H1 (cell line): ENCODE data around the gene TOMM34. TPM values are rescaled to one million over a fixed set of nuclear protein-coding genes. Genes with fewer than 3 reads are reported as not detected.

Experiments used
- CTCF ChIA-PET: fragments of 300-600 bp; sonication (Branson Sonifier 250); formaldehyde crosslinking; loops from one replicate; lab custom pipeline; 2021; ENCODE audit not compliant: partially characterized antibody; lab: Charles Lee
- POLR2A ChIA-PET: fragments of 300-600 bp; sonication (Branson Sonifier 250); formaldehyde crosslinking; loops from one replicate; lab custom pipeline; 2021; ENCODE audit warnings: inconsistent platforms; ENCODE audit not compliant: partially characterized antibody; lab: Charles Lee
- DNase-seq, 2 experiments: peaks; one replicate each; pipeline versions ENCODE4 v3.0.0 to v3.0.0-alpha.2; 2010 to 2022; ENCODE audit warnings: low spot score in 2 of 2, low read depth in 1 of 2, mixed read lengths in 1 of 2
- FAIRE-seq: peaks from 2 replicates; lab custom pipeline; 2011; peaks lifted over from hg19 to GRCh38; lab: Jason Lieb, UNC
- H2AFZ ChIP-seq: 2 replicates; pipeline ENCODE4 v1.8.1; 2012; ENCODE audit warnings: low read length, inconsistent platforms
- H2AK5ac ChIP-seq: 2 replicates; pipeline ENCODE4 v1.6.1; 2013; ENCODE audit warnings: low read depth, low read length
- H2BK120ac ChIP-seq: replicated peaks from 2 replicates; pipeline ENCODE3; 2013; ENCODE audit warnings: low read depth, low read length, inconsistent platforms
- H2BK12ac ChIP-seq: 2 replicates; pipeline ENCODE4 v1.6.1; 2013; ENCODE audit warnings: low read depth, low read length
- H2BK15ac ChIP-seq: 2 replicates; pipeline ENCODE4 v1.6.1; 2013; ENCODE audit warnings: low read length
- H2BK20ac ChIP-seq: 2 replicates; pipeline ENCODE4 v1.6.1; 2013; ENCODE audit warnings: low read length
- H2BK5ac ChIP-seq: 2 replicates; pipeline ENCODE4 v1.6.1; 2013; ENCODE audit warnings: low read depth, low read length
- H3K14ac ChIP-seq: 2 replicates; pipeline ENCODE4 v1.6.1; 2013; ENCODE audit warnings: inconsistent platforms; ENCODE audit not compliant: insufficient read length
- H3K18ac ChIP-seq: 2 replicates; pipeline ENCODE4 v1.6.1; 2013; ENCODE audit warnings: low read length; ENCODE audit errors: extremely low read depth
- H3K23ac ChIP-seq: 2 replicates; pipeline ENCODE4 v1.6.1; 2013; ENCODE audit warnings: inconsistent platforms; ENCODE audit not compliant: insufficient read length
- H3K23me2 ChIP-seq: 2 replicates; pipeline ENCODE4 v1.6.1; 2013; ENCODE audit warnings: low read depth, low read length
- H3K27ac ChIP-seq: 2 replicates; pipeline ENCODE4 v1.6.1; 2011; ENCODE audit warnings: low read depth, low read length, inconsistent platforms
- H3K27me3 ChIP-seq, 4 experiments: replicated peaks in 1 of 4; 1 replicate in 1 of 4; 2 replicates in 3 of 4; pipeline versions ENCODE4 v1.6.1 to v1.8.1; 2011 to 2013; ENCODE audit warnings: low read length in 3 of 4, mild to moderate bottlenecking in 3 of 4, inconsistent platforms in 2 of 4, mixed read lengths in 2 of 4, moderate library complexity in 1 of 4; ENCODE audit not compliant: control insufficient read depth in 3 of 4, insufficient read depth in 3 of 4; ENCODE audit errors: extremely low read depth in 1 of 4
- H3K36me3 ChIP-seq, 4 experiments: 2 replicates each; pipeline versions ENCODE4 v1.6.1 to v1.8.1; 2011 to 2013; ENCODE audit warnings: mild to moderate bottlenecking in 4 of 4, low read length in 3 of 4, moderate library complexity in 2 of 4, control low read depth in 1 of 4, inconsistent platforms in 1 of 4; ENCODE audit not compliant: insufficient read depth in 4 of 4, control insufficient read depth in 2 of 4
- H3K4ac ChIP-seq: replicated peaks from 2 replicates; pipeline ENCODE3; 2013; ENCODE audit warnings: low read length, low read depth, mixed read lengths, inconsistent platforms; ENCODE audit not compliant: insufficient read length
- H3K4me1 ChIP-seq, 4 experiments: replicated peaks in 1 of 4; 1 replicate in 1 of 4; 2 replicates in 3 of 4; pipeline versions ENCODE4 v1.6.1 to v1.8.1; 2011 to 2013; ENCODE audit warnings: low read length in 3 of 4, inconsistent platforms in 2 of 4, mixed read lengths in 1 of 4; ENCODE audit not compliant: insufficient read depth in 4 of 4, control insufficient read depth in 3 of 4
- H3K4me2 ChIP-seq, 2 experiments: 2 replicates each; pipeline versions ENCODE4 v1.6.1 to v1.8.1; 2011 to 2013; ENCODE audit warnings: low read depth in 2 of 2, low read length in 2 of 2, control low read depth in 1 of 2, inconsistent platforms in 1 of 2, mild to moderate bottlenecking in 1 of 2; ENCODE audit not compliant: insufficient read depth in 1 of 2
- H3K4me3 ChIP-seq, 4 experiments: fragments of 200-600, 300-600 bp in 1 of 4; sonication (generic), shearing (Covaris generic), sonication (Bioruptor Twin) in 1 of 4; 2 replicates each; pipeline versions ENCODE4 v1.5.1 to v1.8.1; 2011 to 2016; ENCODE audit warnings: low read length in 4 of 4, low read depth in 3 of 4, control low read depth in 2 of 4, inconsistent platforms in 2 of 4, mild to moderate bottlenecking in 2 of 4, mixed read lengths in 1 of 4, moderate library complexity in 1 of 4; ENCODE audit not compliant: insufficient read depth in 2 of 4; ENCODE audit errors: extremely low read depth in 1 of 4
- H3K56ac ChIP-seq: replicated peaks from 2 replicates; pipeline ENCODE3; 2013; ENCODE audit warnings: low read depth, mild to moderate bottlenecking, mixed read lengths, low read length, inconsistent platforms; ENCODE audit not compliant: insufficient read length
- H3K79me1 ChIP-seq: 2 replicates; pipeline ENCODE4 v1.6.1; 2013; ENCODE audit warnings: low read depth, low read length, control low read depth
- H3K79me2 ChIP-seq, 2 experiments: 2 replicates each; pipeline versions ENCODE4 v1.6.1 to v1.8.1; 2012 to 2013; ENCODE audit warnings: low read length in 2 of 2, mild to moderate bottlenecking in 2 of 2, inconsistent platforms in 1 of 2; ENCODE audit not compliant: insufficient read depth in 2 of 2, control insufficient read depth in 1 of 2
- H3K9ac ChIP-seq, 4 experiments: replicated peaks in 1 of 4; 1 replicate in 1 of 4; 2 replicates in 3 of 4; pipeline versions ENCODE4 v1.6.1 to v1.8.1; 2011 to 2013; ENCODE audit warnings: low read depth in 3 of 4, low read length in 3 of 4, control low read depth in 2 of 4, mild to moderate bottlenecking in 2 of 4, moderate library complexity in 2 of 4, inconsistent platforms in 1 of 4; ENCODE audit errors: extremely low read depth in 1 of 4
- H3K9me3 ChIP-seq, 2 experiments: 2 replicates each; pipeline versions ENCODE4 v1.6.1 to v1.8.1; 2012 to 2013; ENCODE audit warnings: mild to moderate bottlenecking in 2 of 2, moderate library complexity in 2 of 2, control low read depth in 1 of 2, inconsistent platforms in 1 of 2, low read depth in 1 of 2, low read length in 1 of 2, mixed read lengths in 1 of 2; ENCODE audit not compliant: insufficient read depth in 2 of 2
- H4K20me1 ChIP-seq, 2 experiments: replicated peaks in 1 of 2; 2 replicates each; pipeline versions ENCODE3 to v1.8.1; 2011 to 2013; ENCODE audit warnings: inconsistent platforms in 2 of 2, low read length in 2 of 2, mild to moderate bottlenecking in 1 of 2; ENCODE audit not compliant: insufficient read depth in 2 of 2, control insufficient read depth in 1 of 2
- H4K5ac ChIP-seq: 2 replicates; pipeline ENCODE4 v1.6.1; 2013; ENCODE audit warnings: low read length, low read depth, mixed read lengths, inconsistent platforms; ENCODE audit not compliant: insufficient read length
- H4K8ac ChIP-seq: 2 replicates; pipeline ENCODE4 v1.8.0; 2013; ENCODE audit warnings: mild to moderate bottlenecking, moderate library complexity, low read length, inconsistent platforms; ENCODE audit not compliant: insufficient read depth; ENCODE audit errors: extremely low read depth
- H4K91ac ChIP-seq: replicated peaks from 2 replicates; pipeline ENCODE3; 2013; ENCODE audit warnings: low read length, mixed read lengths, inconsistent platforms; ENCODE audit not compliant: insufficient read length
- ATF2 ChIP-seq: IDR thresholded peaks from 2 replicates; pipeline ENCODE4 v1.6.1; 2012; ENCODE audit warnings: low read length, inconsistent platforms
- GTF2F1 ChIP-seq: IDR thresholded peaks from 2 replicates; pipeline ENCODE4 v1.6.1; 2012; ENCODE audit warnings: low read depth, low read length, improper control_type of control experiment, borderline replicate concordance
- MAFK ChIP-seq: IDR thresholded peaks from 2 replicates; pipeline ENCODE4 v1.6.1; 2012; ENCODE audit warnings: low read depth, mild to moderate bottlenecking, improper control_type of control experiment, low read length
- NANOG ChIP-seq: IDR thresholded peaks from 2 replicates; pipeline ENCODE4 v1.6.1; 2011; ENCODE audit warnings: low read length, low read depth, mild to moderate bottlenecking, inconsistent platforms; ENCODE audit not compliant: insufficient read depth, poor library complexity, severe bottlenecking
- NRF1 ChIP-seq: IDR thresholded peaks from 2 replicates; pipeline ENCODE4 v1.6.1; 2011; ENCODE audit warnings: mild to moderate bottlenecking, low read depth, low read length, improper control_type of control experiment
- POLR2A ChIP-seq, 2 experiments: IDR thresholded peaks; 1 replicate in 1 of 2; 2 replicates in 1 of 2; pipeline ENCODE4 v1.6.1; 2011; ENCODE audit warnings: low read depth in 2 of 2, low read length in 2 of 2, mild to moderate bottlenecking in 2 of 2; ENCODE audit errors: control extremely low read depth in 1 of 2
- SAP30 ChIP-seq: fragments of 300-600 bp; sonication (generic); IDR thresholded peaks from 2 replicates; pipeline ENCODE4 v1.7.1; 2012; ENCODE audit warnings: low read length, moderate library complexity, mild to moderate bottlenecking, inconsistent platforms; ENCODE audit not compliant: insufficient read depth, insufficient replicate concordance
- SUZ12 ChIP-seq: fragments of 200-600 bp; sonication (generic); IDR thresholded peaks from 2 replicates; pipeline ENCODE4 v1.6.1; 2012; ENCODE audit warnings: mild to moderate bottlenecking, inconsistent platforms, low read length, moderate library complexity, mixed read lengths
- TAF7 ChIP-seq: optimal IDR thresholded peaks from 2 replicates; pipeline ENCODE3; 2011; ENCODE audit warnings: low read depth, mild to moderate bottlenecking, inconsistent platforms, low read length, moderate library complexity, borderline replicate concordance
- TCF12 ChIP-seq: IDR thresholded peaks from 2 replicates; pipeline ENCODE4 v1.6.1; 2011; ENCODE audit warnings: low read depth, mild to moderate bottlenecking, low read length
- TEAD4 ChIP-seq: IDR thresholded peaks from 2 replicates; pipeline ENCODE4 v1.6.1; 2012; ENCODE audit warnings: low read depth, low read length, inconsistent platforms, mixed read lengths
- WGBS, 2 experiments: shearing (Covaris generic) in 1 of 2; methylation state at CpG; one replicate each; pipeline versions ENCODE4 v1.1.6 to v1.1.7; 2013 to 2015; ENCODE audit warnings: low lambda C conversion rate in 2 of 2, mixed read lengths in 2 of 2, inconsistent platforms in 1 of 2, low coverage in 1 of 2, missing lambda C conversion rate in 1 of 2; ENCODE audit not compliant: insufficient replicate concordance in 2 of 2, insufficient coverage in 1 of 2, insufficient read length in 1 of 2; ENCODE audit errors: extremely low coverage in 1 of 2, missing lambda C conversion rate in 1 of 2; 5-methylcytosine and 5-hydroxymethylcytosine counted together
- polyA plus RNA-seq, 7 experiments: library from polyadenylated mRNA; depleted of rRNA in 3 of 7; stranded (reverse) in 5 of 7; unstranded in 2 of 7; fragments of >200 nt in 5 of 7; fragments of 200-250 nt in 2 of 7; gene quantifications; 1 replicate in 5 of 7; 2 replicates in 1 of 7; 4 replicates in 1 of 7; pipeline versions ENCODE4 v1.2.1 to v1.2.3, GENCODE V29; 2011 to 2013; ENCODE audit warnings: missing spikeins in 2 of 7, mixed read lengths in 2 of 7
- total RNA-seq: library from RNA; stranded (reverse); fragmentation: NEBNext Ultra II Directional; extraction: Animal tissue kit (Norgen Biotek cat#: 25700); gene quantifications from 2 replicates; pipeline ENCODE4 v1.2.1, GENCODE V29; 2021
- TF ChIP-seq, protein P1 (sequence below): IDR thresholded peaks from 2 replicates; pipeline ENCODE4 v1.6.1; 2012; ENCODE audit warnings: inconsistent platforms

Gene TOMM34
- total and polyA plus RNA-seq, 2 of the 8 experiments (the other 6 are each of a cell fraction or from before 2014, with no cell fraction given) = 32.1 to 35.1 TPM

DNA sequence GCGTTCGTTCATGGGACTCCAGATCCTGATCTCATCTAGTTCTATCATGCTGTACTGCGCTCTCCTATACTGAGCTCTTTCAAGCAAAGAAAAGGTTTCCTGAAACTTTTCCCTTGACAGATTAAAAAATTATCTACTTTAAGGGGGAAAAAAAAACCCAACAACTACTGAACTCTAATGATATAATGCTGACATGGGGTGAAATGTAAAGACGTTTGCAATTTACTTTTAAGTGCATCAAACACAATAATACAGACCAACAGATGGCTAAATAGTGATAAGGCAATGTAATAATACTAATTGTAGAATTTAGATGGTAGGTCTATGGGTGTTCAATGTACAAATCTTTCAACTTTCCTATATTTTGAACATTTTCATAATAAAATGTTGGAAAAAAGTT, 16.4 kb downstream of the TOMM34 start:
- Histone ChIP-seq H3K79me1 (peaks cover 2% of the 10 kb centered on the region; the same call in 1 of the 2 replicates), H3K56ac (no peak overlapping the region), H2AFZ (no peak overlapping the region), H3K4me2 (no peak overlapping the region), H2BK12ac (no peak overlapping the region), H3K4me3 (no peak overlapping the region), H3K4me1 (no peaks in the 10 kb centered on the region), H3K23ac (no peak overlapping the region), H3K23me2 (no peaks in the 10 kb centered on the region), H2AK5ac (no peak overlapping the region), H4K5ac (no peak overlapping the region), H4K20me1 (peaks cover 5 to 9% of the 10 kb centered on the region in 2 experiments), H4K8ac (no peak overlapping the region), H2BK5ac (no peak overlapping the region), H4K91ac (no peak overlapping the region), H3K9me3 (no peaks in the 10 kb centered on the region), H3K79me2 (no peaks in the 10 kb centered on the region), H3K4ac (no peak overlapping the region), H3K9ac (no peak overlapping the region), H2BK15ac (no peak overlapping the region), H3K18ac (no peak overlapping the region), H2BK20ac (no peak overlapping the region), H3K27ac (no peak overlapping the region), H2BK120ac (no peak overlapping the region), H3K27me3 (no peaks in the 10 kb centered on the region), H3K36me3 (peaks cover 13 to 55% (median 37%) of the 10 kb centered on the region in 4 experiments), H3K14ac (no peak overlapping the region)
- DNase-seq (no peak), FAIRE-seq (no peak)
- CTCF ChIA-PET = interaction anchor here (3.4 kb wide), 1 partner anchor 8 kb away, joined by 25 read pairs; no protein-coding TSS in a partner anchor
- POLR2A ChIA-PET = interaction anchor here (1.1 to 1.8 kb wide), 2 partner anchors 15 to 20 kb away, joined by 4 read pairs; no protein-coding TSS in a partner anchor
- WGBS, 2 experiments = 92% methylated on average over 4 of the region's 4 CpGs; no CpG with 5 or more reads in 1 of the 2 experiments
- TF ChIP-seq NRF1 (no peak), POLR2A (IDR thresholded peaks at IDR 0.05; ENCODE audit: control extremely low read depth in 1 of 2, low read depth in 2 of 2, low read length in 2 of 2) (no peak), TAF7 (no peak), NANOG (no peak), GTF2F1 (no peak), TEAD4 (no peak), SUZ12 (no peak), MAFK (no peak), SAP30 (no peak), ATF2 (no peak), TCF12 (no peak)
- TF ChIP-seq, protein P1, sequence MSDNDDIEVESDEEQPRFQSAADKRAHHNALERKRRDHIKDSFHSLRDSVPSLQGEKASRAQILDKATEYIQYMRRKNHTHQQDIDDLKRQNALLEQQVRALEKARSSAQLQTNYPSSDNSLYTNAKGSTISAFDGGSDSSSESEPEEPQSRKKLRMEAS = no peak
